ENCODE results near the gene AIM2.

Gene AIM2

GRCh38 chr1:159014003-159014571 is 62.5 kb downstream of the AIM2 start:
- DNase-seq = no peak

- DNase-seq = no peak
Observed at GRCh38 chr1:159012495-159012894, 64.1 kb downstream of the AIM2 start.

All from NCI-H2227 treated with DMSO at 0.1 percent for 48 hours (cell line).